ENCODE data around the gene CRHR1. TPM values are rescaled to one million over a fixed set of nuclear protein-coding genes. Genes with fewer than 3 reads are reported as not detected.

CRHR1 gene
- total and polyA plus RNA-seq, 2 of the 4 experiments (the other 2 are of a cell fraction): not detected

GRCh38 chr17:45854209-45854608, 70.1 kb downstream of the CRHR1 start:
- Histone ChIP-seq H2AK5ac (ENCODE audit: low read depth, low read length) (no peak overlapping the region), H2AFZ (replicated peaks; ENCODE audit: low read length, poor library complexity) (no peak overlapping the region), H3K4me2 (ENCODE audit: low read depth, low read length) (no peak overlapping the region), H3K9me3 (ENCODE audit: control insufficient read depth, insufficient read depth, low read length) (no peaks in the 10 kb centered on the region), H3K23ac (ENCODE audit: low read depth, low read length) (no peak overlapping the region), H2BK120ac (ENCODE audit: low read depth, low read length) (no peak overlapping the region), H3K27me3 (ENCODE audit: control insufficient read depth, insufficient read depth, low read length) (peaks cover 7% of the 10 kb centered on the region; the same call in 1 of the 2 replicates), H3K4me3 (ENCODE audit: insufficient read depth, low read depth, low read length) (no peak overlapping the region), H3K36me3 (ENCODE audit: control insufficient read depth, insufficient read depth, low read length) (no peaks in the 10 kb centered on the region), H4K5ac (ENCODE audit: low read depth, low read length) (no peak overlapping the region), H4K20me1 (ENCODE audit: insufficient read depth, low read length) (no peaks in the 10 kb centered on the region), H2BK20ac (ENCODE audit: low read depth, low read length) (no peak overlapping the region), H3K9me1 (ENCODE audit: insufficient read depth, low read length) (no peaks in the 10 kb centered on the region), H3K79me1 (ENCODE audit: low read depth in 1 of 2, low read length in 2 of 2) (no peaks in the 10 kb centered on the region), H3K56ac (ENCODE audit: extremely low read depth, insufficient read depth, low read length) (no peak overlapping the region), H3K9ac (ENCODE audit: low read depth, low read length) (no peak overlapping the region), H3K4me1 (ENCODE audit: control insufficient read depth, insufficient read depth, low read length) (no peaks in the 10 kb centered on the region), H3K14ac (replicated peaks; ENCODE audit: low read depth, low read length) (no peak overlapping the region), H4K91ac (ENCODE audit: insufficient read depth, low read depth, low read length) (no peak overlapping the region), H2AK9ac (replicated peaks; ENCODE audit: low read depth, low read length, poor library complexity) (no peak overlapping the region), H3K27ac (ENCODE audit: insufficient read depth, low read length) (no peak overlapping the region), H3K18ac (ENCODE audit: low read depth, low read length) (no peak overlapping the region), H3K4ac (ENCODE audit: low read depth, low read length) (no peak overlapping the region), H2BK5ac (ENCODE audit: low read depth, low read length, poor library complexity, severe bottlenecking) (no peak overlapping the region), H4K8ac (ENCODE audit: low read depth in 2 of 2, low read length in 2 of 2) (no peak overlapping the region), H2BK15ac (ENCODE audit: low read depth, low read length) (no peak overlapping the region)
- in situ Hi-C loops (cut with MboI; ENCODE audit: low sequenced_read_pairs) (loop anchor here (10.0 kb wide), 1 partner anchor 639 kb away; no protein-coding TSS in a partner anchor), dilution Hi-C loops (cut with HindIII; ENCODE audit: low sequenced_read_pairs, unreplicated experiment) (loop anchor here (25.0 kb wide), 1 partner anchor 217 kb away; no protein-coding TSS in a partner anchor), intact Hi-C loops (cut with micrococcal nuclease) (loop anchor here (5.0 to 10.0 kb wide), 3 partner anchors 137 to 722 kb away; partner anchors contain the start of gene PLCD3)
- ChIA-PET POLR2A (ENCODE audit: unreplicated experiment) (no interaction called here), CTCF (no interaction called here)
- 60% methylated on average over 1 of the region's 9 CpGs; no CpG with 5 or more reads in 1 of the 2 experiments for WGBS, 2 experiments (ENCODE audit: extremely low coverage in 2 of 2, insufficient read length in 1 of 2)
- TF ChIP-seq MXI1 (IDR thresholded peaks at IDR 0.05; ENCODE audit: borderline replicate concordance, low read depth, low read length): no peak
- TF ChIP-seq RCOR1 (IDR thresholded peaks at IDR 0.05; ENCODE audit: insufficient replicate concordance, low read length): no peak
- TF ChIP-seq SMC3 (IDR thresholded peaks at IDR 0.05; ENCODE audit: low read depth, low read length): no peak
- TF ChIP-seq MAFK (IDR thresholded peaks at IDR 0.05; ENCODE audit: low read depth, low read length): no peak
- TF ChIP-seq CEBPB (IDR thresholded peaks at IDR 0.05; ENCODE audit: low read depth, low read length): no peak
- no peak for TF ChIP-seq ELK1 (IDR thresholded peaks at IDR 0.05; ENCODE audit: borderline replicate concordance, low read depth, low read length)
- TF ChIP-seq POLR2A (IDR thresholded peaks at IDR 0.05; ENCODE audit: low read depth, low read length): no peak
- TF ChIP-seq RFX5 (IDR thresholded peaks at IDR 0.05; ENCODE audit: low read depth, low read length): no peak
- TF ChIP-seq, protein P1, sequence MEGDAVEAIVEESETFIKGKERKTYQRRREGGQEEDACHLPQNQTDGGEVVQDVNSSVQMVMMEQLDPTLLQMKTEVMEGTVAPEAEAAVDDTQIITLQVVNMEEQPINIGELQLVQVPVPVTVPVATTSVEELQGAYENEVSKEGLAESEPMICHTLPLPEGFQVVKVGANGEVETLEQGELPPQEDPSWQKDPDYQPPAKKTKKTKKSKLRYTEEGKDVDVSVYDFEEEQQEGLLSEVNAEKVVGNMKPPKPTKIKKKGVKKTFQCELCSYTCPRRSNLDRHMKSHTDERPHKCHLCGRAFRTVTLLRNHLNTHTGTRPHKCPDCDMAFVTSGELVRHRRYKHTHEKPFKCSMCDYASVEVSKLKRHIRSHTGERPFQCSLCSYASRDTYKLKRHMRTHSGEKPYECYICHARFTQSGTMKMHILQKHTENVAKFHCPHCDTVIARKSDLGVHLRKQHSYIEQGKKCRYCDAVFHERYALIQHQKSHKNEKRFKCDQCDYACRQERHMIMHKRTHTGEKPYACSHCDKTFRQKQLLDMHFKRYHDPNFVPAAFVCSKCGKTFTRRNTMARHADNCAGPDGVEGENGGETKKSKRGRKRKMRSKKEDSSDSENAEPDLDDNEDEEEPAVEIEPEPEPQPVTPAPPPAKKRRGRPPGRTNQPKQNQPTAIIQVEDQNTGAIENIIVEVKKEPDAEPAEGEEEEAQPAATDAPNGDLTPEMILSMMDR (conservative IDR thresholded peaks at IDR 0.05; ENCODE audit: low read depth, low read length): no peak
- TF ChIP-seq FOS (IDR thresholded peaks at IDR 0.05; ENCODE audit: low read depth, low read length): no peak
- no peak for TF ChIP-seq BHLHE40 (IDR thresholded peaks at IDR 0.05; ENCODE audit: low read depth, low read length)
- no peak for TF ChIP-seq RAD21 (IDR thresholded peaks at IDR 0.05; ENCODE audit: low read length)
- no peak for TF ChIP-seq NFE2L2 (IDR thresholded peaks at IDR 0.05; ENCODE audit: low read depth, low read length)
- TF ChIP-seq, protein P2, sequence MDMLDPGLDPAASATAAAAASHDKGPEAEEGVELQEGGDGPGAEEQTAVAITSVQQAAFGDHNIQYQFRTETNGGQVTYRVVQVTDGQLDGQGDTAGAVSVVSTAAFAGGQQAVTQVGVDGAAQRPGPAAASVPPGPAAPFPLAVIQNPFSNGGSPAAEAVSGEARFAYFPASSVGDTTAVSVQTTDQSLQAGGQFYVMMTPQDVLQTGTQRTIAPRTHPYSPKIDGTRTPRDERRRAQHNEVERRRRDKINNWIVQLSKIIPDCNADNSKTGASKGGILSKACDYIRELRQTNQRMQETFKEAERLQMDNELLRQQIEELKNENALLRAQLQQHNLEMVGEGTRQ (IDR thresholded peaks at IDR 0.05; ENCODE audit: low read depth, low read length): no peak
- TF ChIP-seq MAZ (IDR thresholded peaks at IDR 0.05; ENCODE audit: borderline replicate concordance, low read depth, low read length): no peak
- ATAC-seq (ENCODE audit: low read depth): no peak
- DNase-seq: no peak
- BruUV-seq (replicated peaks): no TSS peak
